ENCODE data around the gene CACNB2. TPM values are rescaled to one million over a fixed set of nuclear protein-coding genes. Genes with fewer than 3 reads are reported as not detected.

The CACNB2 gene
- polyA plus RNA-seq, 2 of the 4 experiments (the other 2 are of a cell fraction): not detected

GRCh38 chr10:18094332-18094731 is 45.9 kb upstream of the CACNB2 start (continued):
- TF ChIP-seq REST (IDR thresholded peaks at IDR 0.05) (no peak), ZSCAN20 (CRISPR knock-in tag; IDR thresholded peaks at IDR 0.05) (no peak), MAFK (IDR thresholded peaks at IDR 0.05; ENCODE audit: partially characterized antibody) (no peak), HEYL (CRISPR knock-in tag; IDR thresholded peaks at IDR 0.05) (no peak)

GRCh38 chr10:18094793-18095192 is 45.4 kb upstream of the CACNB2 start:
- Histone ChIP-seq H3K9me3 (no peaks in the 10 kb centered on the region), H3K4me3 (no peak overlapping the region), H3K4me2 (no peak overlapping the region), H3K27ac (no peak overlapping the region), H3K4me1 (no peaks in the 10 kb centered on the region)
- POLR2A ChIA-PET: no interaction called here
- TF ChIP-seq MAFK (IDR thresholded peaks at IDR 0.05; ENCODE audit: partially characterized antibody) (no peak), HOXB13 (CRISPR knock-in tag; IDR thresholded peaks at IDR 0.05; ENCODE audit: low read depth) (no peak), CBX2 (IDR thresholded peaks at IDR 0.05; ENCODE audit: borderline replicate concordance, low read depth) (no peak), BHLHE40 (IDR thresholded peaks at IDR 0.05; ENCODE audit: low read depth, low read length) (no peak), CBX8 (IDR thresholded peaks at IDR 0.05) (no peak), RCOR1 (IDR thresholded peaks at IDR 0.05; ENCODE audit: low read depth, low read length) (no peak), TP53 (CRISPR knock-in tag; IDR thresholded peaks at IDR 0.05) (no peak)
- 17% methylated on average over 2 of the region's 2 CpGs for WGBS (ENCODE audit: missing lambda C conversion rate)
- FAIRE-seq: no peak
- CTCF ChIA-PET: no interaction called here
- DNase-seq (ENCODE audit: low read depth in 1 of 2, low spot score in 1 of 2): no peak
- no peak for ATAC-seq

- 40% methylated on average over 2 of the region's 2 CpGs for WGBS (ENCODE audit: missing lambda C conversion rate)
- no peak overlapping the region for H3K4me3 ChIP-seq
- ATAC-seq (no peak), FAIRE-seq (no peak), DNase-seq (ENCODE audit: low read depth in 1 of 2, low spot score in 1 of 2) (no peak)
- no peak for TF ChIP-seq RARB (CRISPR knock-in tag; IDR thresholded peaks at IDR 0.05)
- ChIA-PET POLR2A (no interaction called here), CTCF (interaction anchor here (0.6 to 1.5 kb wide), 2 partner anchors 187 to 249 kb away, joined by 3 read pairs; no protein-coding TSS in a partner anchor)
- H3K27ac ChIP-seq: no peak overlapping the region
- H3K4me2 ChIP-seq: no peak overlapping the region
- no peaks in the 10 kb centered on the region for H3K4me1 ChIP-seq
- no peaks in the 10 kb centered on the region for H3K9me3 ChIP-seq
Observed at GRCh38 chr10:18097524-18097923, 42.7 kb upstream of the CACNB2 start.

GRCh38 chr10:18098201-18098600 is 42.0 kb upstream of the CACNB2 start:
- ChIA-PET POLR2A (no interaction called here), CTCF (interaction anchor here (1.1 kb wide), 1 partner anchor 9 kb away, joined by 4 read pairs; no protein-coding TSS in a partner anchor)
- Histone ChIP-seq H3K4me2 (no peak overlapping the region), H3K27ac (no peak overlapping the region), H3K4me3 (no peak overlapping the region), H3K9me3 (no peaks in the 10 kb centered on the region), H3K4me1 (no peaks in the 10 kb centered on the region)
- FAIRE-seq: no peak
- TF ChIP-seq ESRRA (IDR thresholded peaks at IDR 0.05; ENCODE audit: borderline replicate concordance, low read length) (no peak), KDM1A (IDR thresholded peaks at IDR 0.05; ENCODE audit: low read depth) (no peak), EHMT2 (IDR thresholded peaks at IDR 0.05; ENCODE audit: low read depth) (no peak), EP300 (IDR thresholded peaks at IDR 0.05) (no peak), BHLHE40 (IDR thresholded peaks at IDR 0.05; ENCODE audit: low read depth, low read length) (no peak), SREBF2 (IDR thresholded peaks at IDR 0.05) (no peak)
- ATAC-seq: no peak
- 18% methylated on average over 3 of the region's 3 CpGs for WGBS (ENCODE audit: missing lambda C conversion rate)
- DNase-seq (ENCODE audit: low read depth in 1 of 2, low spot score in 1 of 2): no peak

- H3K4me2 ChIP-seq: no peak overlapping the region
- ATAC-seq: no peak
- H3K27ac ChIP-seq: no peak overlapping the region
- TF ChIP-seq ZNF302 (CRISPR knock-in tag; IDR thresholded peaks at IDR 0.05) (no peak), SREBF2 (IDR thresholded peaks at IDR 0.05) (no peak), FOSL2 (IDR thresholded peaks at IDR 0.05) (no peak), FOSL2 (CRISPR knock-in tag; IDR thresholded peaks at IDR 0.05) (no peak), HEYL (CRISPR knock-in tag; IDR thresholded peaks at IDR 0.05) (no peak), CHD4 (IDR thresholded peaks at IDR 0.05; ENCODE audit: borderline replicate concordance) (no peak), EHMT2 (IDR thresholded peaks at IDR 0.05; ENCODE audit: low read depth) (no peak), JUNB (IDR thresholded peaks at IDR 0.05) (no peak), MYC (IDR thresholded peaks at IDR 0.05; ENCODE audit: borderline replicate concordance, low read length) (no peak), ELK1 (IDR thresholded peaks at IDR 0.05; ENCODE audit: low read depth, low read length) (no peak), HOXB13 (CRISPR knock-in tag; IDR thresholded peaks at IDR 0.05; ENCODE audit: low read depth) (no peak), BCL3 (IDR thresholded peaks at IDR 0.05) (no peak)
- CTCF ChIA-PET: no interaction called here
- POLR2A ChIA-PET: no interaction called here
- WGBS (ENCODE audit: missing lambda C conversion rate): 53% methylated on average over 3 of the region's 3 CpGs
- no peaks in the 10 kb centered on the region for H3K9me3 ChIP-seq
- no peak overlapping the region for H3K4me3 ChIP-seq
- no peaks in the 10 kb centered on the region for H3K4me1 ChIP-seq
- no peak for FAIRE-seq
- DNase-seq (ENCODE audit: low read depth in 1 of 2, low spot score in 1 of 2): no peak
Observed at GRCh38 chr10:18099415-18099814, 40.8 kb upstream of the CACNB2 start.

Measured in A549 (cell line).